IPS-11a (cell line): ENCODE data around the gene PTN.

Source experiments
- H3K4me3 ChIP-seq: one replicate; pipeline ENCODE4 v1.5.1; 2013; ENCODE audit warnings: low read depth, low read length, control low read depth

The PTN gene

DNA sequence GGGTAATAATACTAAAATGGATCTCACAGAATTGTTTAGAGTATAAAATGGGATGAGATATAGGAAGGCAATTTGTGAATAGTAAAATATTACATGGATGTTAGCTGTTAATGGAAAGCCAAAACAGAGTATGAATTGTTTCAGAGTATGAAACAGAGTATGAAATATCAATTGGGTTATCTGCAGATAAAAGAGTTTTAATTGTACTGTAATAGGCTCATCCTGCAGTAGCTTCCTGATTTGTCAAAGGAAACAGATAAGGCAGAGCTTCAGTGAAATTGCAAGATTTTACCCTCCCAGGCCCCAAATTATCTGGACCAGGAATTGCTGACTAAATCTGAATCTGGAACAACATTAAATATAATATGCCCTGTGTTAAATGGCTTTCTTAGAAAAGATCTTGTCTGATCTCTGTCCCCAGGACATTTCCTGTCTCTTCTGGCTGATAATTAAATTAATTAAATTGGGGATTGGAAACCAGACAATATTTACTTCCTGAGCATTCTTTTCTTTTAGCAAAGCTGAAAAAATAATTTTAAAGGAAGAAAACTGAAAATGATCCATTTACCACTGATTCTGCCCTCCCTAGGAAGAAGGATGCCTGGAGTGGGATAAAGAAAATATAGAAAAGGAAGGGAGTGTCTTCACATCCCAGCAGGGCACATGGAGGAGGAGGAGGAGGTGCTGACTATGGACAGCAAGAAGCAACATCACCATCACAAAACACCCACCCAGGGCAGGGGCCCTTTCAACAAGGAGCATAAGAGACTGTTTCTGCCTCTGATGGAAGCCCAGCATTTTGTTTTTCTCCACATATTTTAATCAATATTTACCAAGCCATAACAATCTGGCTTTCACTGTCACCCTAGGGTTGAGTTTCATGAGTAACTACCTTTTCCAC is 18.5 kb downstream of the PTN start:
- H3K4me3 ChIP-seq: no peak overlapping the region

- no peak overlapping the region for H3K4me3 ChIP-seq
These were observed 26.7 kb downstream of the PTN start for GRCh38 chr7:137316648-137317353.

DNA sequence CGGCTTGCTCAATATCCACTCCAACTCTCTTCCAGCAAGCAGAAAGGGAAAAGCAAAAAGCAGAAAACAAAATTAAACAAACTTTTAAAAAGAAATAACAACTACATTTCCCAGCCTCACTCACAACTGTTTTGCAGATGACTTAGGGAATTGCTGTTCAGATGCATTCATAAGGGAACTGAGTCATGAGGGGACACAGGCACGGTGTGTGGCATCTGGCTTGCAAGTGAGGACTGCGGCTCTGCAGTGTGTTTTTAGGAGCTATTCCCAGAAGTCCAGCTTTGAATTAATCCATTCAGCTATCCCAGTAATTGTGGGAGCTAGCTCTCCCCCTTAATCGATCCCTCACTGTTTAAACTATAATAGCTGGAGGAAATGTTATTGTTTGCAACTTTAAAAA is 30.3 kb downstream of the PTN start:
- H3K4me3 ChIP-seq: no peak overlapping the region

DNA sequence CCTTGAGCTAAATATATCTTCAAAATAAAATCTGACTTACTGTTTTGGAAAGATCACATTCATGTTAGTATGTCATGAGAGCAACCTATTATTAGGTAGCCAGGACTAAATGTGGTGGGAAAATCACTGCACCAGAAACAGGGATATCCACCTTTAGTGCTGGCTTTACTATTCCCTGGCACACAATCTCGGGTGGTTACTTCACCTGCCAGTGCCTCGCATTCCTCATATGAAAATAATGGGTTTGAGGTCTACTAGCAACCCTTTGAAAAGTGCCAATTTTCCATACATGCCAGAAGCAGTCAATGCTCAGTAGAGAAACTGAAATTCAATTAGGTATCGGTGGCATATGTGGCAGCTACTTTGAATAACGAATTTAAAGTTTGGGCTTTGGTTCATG is 36.8 kb downstream of the PTN start:
- no peak overlapping the region for H3K4me3 ChIP-seq

GRCh38 chr7:137305901-137306621 is 37.5 kb downstream of the PTN start:
- no peak overlapping the region for H3K4me3 ChIP-seq

DNA sequence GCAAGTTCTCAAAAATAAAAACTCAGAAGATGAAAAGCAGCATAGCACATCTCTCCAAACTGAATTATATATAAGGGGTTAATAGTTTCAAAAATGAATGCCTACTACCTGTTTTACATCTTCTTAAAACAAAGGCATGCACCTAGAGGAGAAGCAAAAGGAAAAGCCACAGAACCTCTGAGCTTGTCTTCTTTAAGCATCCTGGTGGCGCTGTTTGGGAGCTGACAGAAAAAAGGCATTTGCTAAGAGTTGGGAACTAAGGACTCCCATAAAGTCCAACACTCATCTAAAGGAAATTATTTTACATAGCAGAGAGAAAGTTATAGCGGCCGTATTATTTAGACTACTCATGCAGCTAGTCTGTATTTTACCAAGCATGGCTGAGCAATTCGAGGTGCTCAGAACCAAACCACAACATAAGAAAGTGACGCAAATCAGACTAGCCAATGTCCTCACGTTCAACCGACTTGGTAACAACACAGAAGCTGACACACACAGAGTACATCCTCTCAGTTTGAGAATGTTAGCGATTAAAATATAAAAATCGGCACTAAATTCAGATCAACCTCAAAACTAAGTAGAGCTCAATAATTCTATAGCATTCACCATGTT is 38.8 kb downstream of the PTN start:
- no peak overlapping the region for H3K4me3 ChIP-seq

- H3K4me3 ChIP-seq: no peak overlapping the region
These were observed 39.4 kb downstream of the PTN start for GRCh38 chr7:137304165-137304564.

- H3K4me3 ChIP-seq: no peak overlapping the region
These were observed 41.5 kb downstream of the PTN start for GRCh38 chr7:137302081-137302480.

DNA sequence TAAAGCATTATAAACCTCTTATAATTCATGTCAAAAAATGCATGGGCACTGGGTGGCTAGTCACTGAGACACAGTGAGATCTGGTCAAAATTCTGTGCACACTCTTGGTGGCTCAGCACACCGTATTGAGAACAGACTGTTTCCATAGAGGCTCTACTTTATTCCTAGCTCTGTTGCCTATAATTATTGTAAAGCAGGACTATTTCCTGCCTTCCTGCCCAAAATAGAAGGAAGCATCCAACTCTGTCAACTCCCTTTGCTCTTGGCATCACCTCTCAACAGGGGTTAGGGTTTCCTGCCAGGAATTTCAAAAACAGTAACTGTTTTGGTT is 45.1 kb downstream of the PTN start:
- H3K4me3 ChIP-seq: no peak overlapping the region

DNA sequence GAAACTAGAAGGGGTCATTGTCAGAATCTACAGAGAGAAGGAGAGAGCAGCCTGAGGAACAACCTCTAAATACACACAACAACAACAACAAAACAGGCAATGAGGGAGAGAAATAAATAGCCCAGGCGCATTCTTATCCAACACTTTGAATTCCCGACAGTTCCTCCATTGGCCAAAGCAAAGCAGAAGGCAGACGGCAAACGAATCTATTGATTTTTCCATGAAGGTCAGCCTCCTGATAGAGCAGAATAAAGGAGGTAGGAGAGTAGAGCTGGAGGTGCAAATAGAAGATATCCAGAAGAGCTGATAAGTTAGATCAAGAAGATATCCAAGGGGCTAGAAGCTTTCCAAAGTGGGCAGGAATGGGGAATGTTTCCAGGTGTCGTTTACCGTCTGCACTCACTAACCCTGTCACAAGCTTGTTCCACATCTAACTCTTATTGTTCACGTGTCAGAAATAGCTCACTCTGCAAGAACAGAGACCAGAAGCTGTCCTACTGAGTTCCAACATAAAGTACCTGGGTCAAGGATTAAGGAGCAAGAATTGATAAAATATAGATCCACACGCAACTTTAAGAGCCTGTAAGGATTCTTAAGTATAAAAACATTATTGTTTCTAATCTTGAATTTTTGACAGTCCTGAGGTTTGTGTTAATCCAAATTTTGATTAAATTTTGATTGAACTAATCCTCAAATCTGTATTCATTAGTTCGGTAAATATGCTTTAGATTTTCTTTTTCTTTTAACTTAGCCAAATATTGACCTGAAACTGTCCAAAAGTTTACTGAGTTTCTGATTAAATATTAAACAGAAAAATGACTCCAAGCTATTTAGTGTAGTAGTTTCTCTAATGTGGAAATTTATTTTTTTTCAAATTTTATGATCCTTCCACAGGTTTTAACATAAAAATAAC is 45.7 kb downstream of the PTN start:
- no peak overlapping the region for H3K4me3 ChIP-seq

DNA sequence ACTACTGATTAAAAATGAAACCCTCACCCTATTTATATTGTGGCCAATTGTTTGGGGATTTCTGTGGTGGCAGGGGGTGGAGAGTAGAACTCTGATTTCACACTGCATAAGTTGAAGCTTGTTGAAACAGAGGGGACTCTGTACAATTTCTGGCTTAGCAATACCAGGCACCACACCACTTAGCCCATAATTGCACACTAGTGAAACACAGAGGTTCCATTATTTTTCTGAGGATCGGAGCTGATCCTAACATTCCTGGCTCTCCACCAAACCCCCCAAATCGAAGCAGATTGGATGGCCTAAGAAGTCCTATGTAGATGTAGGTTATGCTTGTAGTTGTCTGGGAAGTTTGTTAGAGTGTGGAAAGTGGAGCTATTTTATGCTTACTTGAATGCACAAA is 47.0 kb downstream of the PTN start:
- H3K4me3 ChIP-seq: no peak overlapping the region

GRCh38 chr7:137295739-137296324 is 47.7 kb downstream of the PTN start:
- H3K4me3 ChIP-seq: no peak overlapping the region

DNA sequence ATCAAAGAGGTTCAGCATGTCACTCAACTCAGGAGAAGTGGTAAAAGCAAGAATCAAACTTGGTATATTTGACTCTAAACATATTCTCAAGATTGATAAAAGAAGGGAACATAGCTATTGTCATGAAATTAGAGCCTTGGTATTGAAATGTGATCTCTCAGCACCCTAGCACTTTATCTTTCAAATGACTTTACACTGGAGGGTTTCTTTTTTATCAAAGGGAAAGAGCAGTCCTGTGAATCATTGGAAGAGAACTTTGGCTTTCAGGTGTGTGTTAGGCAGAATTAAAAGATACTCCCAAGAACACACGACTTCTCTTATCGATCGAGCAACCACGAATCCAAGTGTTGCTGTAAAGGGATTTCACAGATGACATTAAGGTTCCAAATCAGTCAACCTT is 54.4 kb downstream of the PTN start:
- H3K4me3 ChIP-seq: no peak overlapping the region

DNA sequence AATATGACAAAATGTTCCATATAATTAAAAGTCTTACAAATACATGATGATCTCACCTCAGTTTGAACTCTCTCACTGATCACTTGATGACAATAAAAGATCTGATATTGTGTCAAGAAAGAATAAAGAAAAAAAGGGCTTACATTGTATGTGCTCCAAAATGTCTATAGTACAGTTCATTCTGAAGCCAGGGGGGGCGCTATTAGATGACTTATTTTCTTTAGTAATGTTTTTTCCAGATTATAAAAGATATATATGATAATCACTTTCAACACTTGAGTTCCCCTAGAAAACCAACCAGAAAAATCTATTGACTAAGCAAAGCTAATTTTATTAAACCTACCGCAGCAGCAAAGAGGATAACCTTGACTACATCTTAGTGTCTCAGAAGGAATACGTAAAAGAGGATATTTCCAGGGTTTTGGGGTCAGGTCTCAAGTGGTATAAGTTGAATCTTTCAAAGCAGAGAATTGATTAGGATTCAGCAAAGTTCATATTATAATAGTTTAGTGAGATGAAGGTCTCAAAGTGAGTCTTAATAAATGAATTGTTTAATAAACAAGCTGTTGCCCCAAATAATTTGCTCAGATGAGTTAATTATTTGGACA is 55.8 kb downstream of the PTN start:
- H3K4me3 ChIP-seq: no peak overlapping the region

GRCh38 chr7:137283153-137283552 is 60.4 kb downstream of the PTN start:
- H3K4me3 ChIP-seq: no peak overlapping the region

DNA sequence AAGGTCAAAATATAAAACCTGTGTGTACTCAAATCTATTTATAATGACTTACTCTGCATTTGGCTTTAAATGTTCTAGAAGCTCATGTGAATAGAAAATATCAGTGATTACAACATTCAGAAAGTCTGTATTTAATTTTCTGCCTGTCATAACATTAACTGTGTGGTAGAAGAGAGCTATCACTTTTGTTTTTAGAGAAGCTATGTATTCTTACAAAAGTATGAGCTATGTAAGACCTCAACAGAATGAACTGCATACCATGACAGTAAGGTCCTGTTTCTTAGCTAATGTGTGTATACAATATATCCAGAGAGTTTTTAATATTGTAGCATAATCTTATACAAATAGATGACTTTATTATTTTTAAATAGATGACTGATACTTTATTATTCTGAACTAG is 61.5 kb downstream of the PTN start:
- no peak overlapping the region for H3K4me3 ChIP-seq

GRCh38 chr7:137276189-137276588 is 67.3 kb downstream of the PTN start:
- H3K4me3 ChIP-seq: no peak overlapping the region

DNA sequence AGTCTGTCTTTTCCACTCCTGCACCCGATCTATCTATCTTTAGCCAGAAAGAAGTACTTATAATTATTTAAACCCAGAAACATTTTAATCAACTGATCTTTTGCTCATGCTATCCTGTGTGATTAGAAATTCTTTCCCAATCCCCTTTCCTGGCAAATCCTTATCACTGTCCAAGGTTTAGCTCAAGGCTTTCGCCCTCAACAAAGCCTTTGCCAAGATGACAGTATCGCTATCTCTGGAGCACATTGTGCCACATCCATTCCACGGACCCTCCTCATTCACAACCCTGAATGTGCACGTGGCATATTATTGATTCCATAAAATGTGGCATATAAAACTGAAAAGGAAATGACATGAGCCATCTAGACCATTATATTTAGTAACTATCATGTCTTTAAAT is 71.3 kb downstream of the PTN start:
- no peak overlapping the region for H3K4me3 ChIP-seq

DNA sequence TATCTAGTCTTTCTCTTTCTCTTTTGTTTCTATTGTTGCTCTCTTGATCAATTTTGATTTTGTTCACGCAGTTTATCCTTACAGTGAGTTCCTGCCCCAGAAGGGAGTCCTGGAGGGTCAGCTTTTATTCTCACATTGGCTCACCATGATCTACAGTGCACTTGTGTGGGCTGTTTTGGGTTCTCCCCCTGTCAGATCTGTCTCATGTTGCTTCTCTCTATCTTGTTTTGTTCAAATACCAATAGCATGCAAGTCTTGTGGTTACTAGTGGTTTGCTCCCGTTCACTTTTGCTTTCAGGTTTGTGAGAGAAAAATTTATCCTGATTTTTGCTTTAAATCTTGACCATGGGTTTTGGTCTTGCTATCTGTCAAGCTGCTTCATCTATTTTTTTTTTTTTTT is 74.3 kb downstream of the PTN start:
- no peak overlapping the region for H3K4me3 ChIP-seq
